H1 (cell line): ENCODE results near the gene GALNT18. TPM values are rescaled to one million over a fixed set of nuclear protein-coding genes. Genes with fewer than 3 reads are reported as not detected.

Experiments used
- CTCF ChIA-PET: fragments of 300-600 bp; sonication (Branson Sonifier 250); formaldehyde crosslinking; loops from one replicate; lab custom pipeline; 2021; ENCODE audit not compliant: partially characterized antibody; lab: Charles Lee
- POLR2A ChIA-PET: fragments of 300-600 bp; sonication (Branson Sonifier 250); formaldehyde crosslinking; loops from one replicate; lab custom pipeline; 2021; ENCODE audit warnings: inconsistent platforms; ENCODE audit not compliant: partially characterized antibody; lab: Charles Lee
- DNase-seq, 2 experiments: peaks; one replicate each; pipeline versions ENCODE4 v3.0.0 to v3.0.0-alpha.2; 2010 to 2022; ENCODE audit warnings: low spot score in 2 of 2, low read depth in 1 of 2, mixed read lengths in 1 of 2
- FAIRE-seq: peaks from 2 replicates; lab custom pipeline; 2011; peaks lifted over from hg19 to GRCh38; lab: Jason Lieb, UNC
- H2AFZ ChIP-seq: 2 replicates; pipeline ENCODE4 v1.8.1; 2012; ENCODE audit warnings: low read length, inconsistent platforms
- H2AK5ac ChIP-seq: 2 replicates; pipeline ENCODE4 v1.6.1; 2013; ENCODE audit warnings: low read depth, low read length
- H2BK120ac ChIP-seq: replicated peaks from 2 replicates; pipeline ENCODE3; 2013; ENCODE audit warnings: low read depth, low read length, inconsistent platforms
- H2BK12ac ChIP-seq: 2 replicates; pipeline ENCODE4 v1.6.1; 2013; ENCODE audit warnings: low read depth, low read length
- H2BK15ac ChIP-seq: 2 replicates; pipeline ENCODE4 v1.6.1; 2013; ENCODE audit warnings: low read length
- H2BK20ac ChIP-seq: 2 replicates; pipeline ENCODE4 v1.6.1; 2013; ENCODE audit warnings: low read length
- H2BK5ac ChIP-seq: 2 replicates; pipeline ENCODE4 v1.6.1; 2013; ENCODE audit warnings: low read depth, low read length
- H3K14ac ChIP-seq: 2 replicates; pipeline ENCODE4 v1.6.1; 2013; ENCODE audit warnings: inconsistent platforms; ENCODE audit not compliant: insufficient read length
- H3K18ac ChIP-seq: 2 replicates; pipeline ENCODE4 v1.6.1; 2013; ENCODE audit warnings: low read length; ENCODE audit errors: extremely low read depth
- H3K23ac ChIP-seq: 2 replicates; pipeline ENCODE4 v1.6.1; 2013; ENCODE audit warnings: inconsistent platforms; ENCODE audit not compliant: insufficient read length
- H3K23me2 ChIP-seq: 2 replicates; pipeline ENCODE4 v1.6.1; 2013; ENCODE audit warnings: low read depth, low read length
- H3K27ac ChIP-seq: 2 replicates; pipeline ENCODE4 v1.6.1; 2011; ENCODE audit warnings: low read depth, low read length, inconsistent platforms
- H3K27me3 ChIP-seq, 4 experiments: replicated peaks in 1 of 4; 1 replicate in 1 of 4; 2 replicates in 3 of 4; pipeline versions ENCODE4 v1.6.1 to v1.8.1; 2011 to 2013; ENCODE audit warnings: low read length in 3 of 4, mild to moderate bottlenecking in 3 of 4, inconsistent platforms in 2 of 4, mixed read lengths in 2 of 4, moderate library complexity in 1 of 4; ENCODE audit not compliant: control insufficient read depth in 3 of 4, insufficient read depth in 3 of 4; ENCODE audit errors: extremely low read depth in 1 of 4
- H3K36me3 ChIP-seq, 4 experiments: 2 replicates each; pipeline versions ENCODE4 v1.6.1 to v1.8.1; 2011 to 2013; ENCODE audit warnings: mild to moderate bottlenecking in 4 of 4, low read length in 3 of 4, moderate library complexity in 2 of 4, control low read depth in 1 of 4, inconsistent platforms in 1 of 4; ENCODE audit not compliant: insufficient read depth in 4 of 4, control insufficient read depth in 2 of 4
- H3K4ac ChIP-seq: replicated peaks from 2 replicates; pipeline ENCODE3; 2013; ENCODE audit warnings: low read length, low read depth, mixed read lengths, inconsistent platforms; ENCODE audit not compliant: insufficient read length
- H3K4me1 ChIP-seq, 4 experiments: replicated peaks in 1 of 4; 1 replicate in 1 of 4; 2 replicates in 3 of 4; pipeline versions ENCODE4 v1.6.1 to v1.8.1; 2011 to 2013; ENCODE audit warnings: low read length in 3 of 4, inconsistent platforms in 2 of 4, mixed read lengths in 1 of 4; ENCODE audit not compliant: insufficient read depth in 4 of 4, control insufficient read depth in 3 of 4
- H3K4me2 ChIP-seq, 2 experiments: 2 replicates each; pipeline versions ENCODE4 v1.6.1 to v1.8.1; 2011 to 2013; ENCODE audit warnings: low read depth in 2 of 2, low read length in 2 of 2, control low read depth in 1 of 2, inconsistent platforms in 1 of 2, mild to moderate bottlenecking in 1 of 2; ENCODE audit not compliant: insufficient read depth in 1 of 2
- H3K4me3 ChIP-seq, 4 experiments: fragments of 200-600, 300-600 bp in 1 of 4; sonication (generic), shearing (Covaris generic), sonication (Bioruptor Twin) in 1 of 4; 2 replicates each; pipeline versions ENCODE4 v1.5.1 to v1.8.1; 2011 to 2016; ENCODE audit warnings: low read length in 4 of 4, low read depth in 3 of 4, control low read depth in 2 of 4, inconsistent platforms in 2 of 4, mild to moderate bottlenecking in 2 of 4, mixed read lengths in 1 of 4, moderate library complexity in 1 of 4; ENCODE audit not compliant: insufficient read depth in 2 of 4; ENCODE audit errors: extremely low read depth in 1 of 4
- H3K56ac ChIP-seq: replicated peaks from 2 replicates; pipeline ENCODE3; 2013; ENCODE audit warnings: low read depth, mild to moderate bottlenecking, mixed read lengths, low read length, inconsistent platforms; ENCODE audit not compliant: insufficient read length
- H3K79me1 ChIP-seq: 2 replicates; pipeline ENCODE4 v1.6.1; 2013; ENCODE audit warnings: low read depth, low read length, control low read depth
- H3K79me2 ChIP-seq, 2 experiments: 2 replicates each; pipeline versions ENCODE4 v1.6.1 to v1.8.1; 2012 to 2013; ENCODE audit warnings: low read length in 2 of 2, mild to moderate bottlenecking in 2 of 2, inconsistent platforms in 1 of 2; ENCODE audit not compliant: insufficient read depth in 2 of 2, control insufficient read depth in 1 of 2
- H3K9ac ChIP-seq, 4 experiments: replicated peaks in 1 of 4; 1 replicate in 1 of 4; 2 replicates in 3 of 4; pipeline versions ENCODE4 v1.6.1 to v1.8.1; 2011 to 2013; ENCODE audit warnings: low read depth in 3 of 4, low read length in 3 of 4, control low read depth in 2 of 4, mild to moderate bottlenecking in 2 of 4, moderate library complexity in 2 of 4, inconsistent platforms in 1 of 4; ENCODE audit errors: extremely low read depth in 1 of 4
- H3K9me3 ChIP-seq, 2 experiments: 2 replicates each; pipeline versions ENCODE4 v1.6.1 to v1.8.1; 2012 to 2013; ENCODE audit warnings: mild to moderate bottlenecking in 2 of 2, moderate library complexity in 2 of 2, control low read depth in 1 of 2, inconsistent platforms in 1 of 2, low read depth in 1 of 2, low read length in 1 of 2, mixed read lengths in 1 of 2; ENCODE audit not compliant: insufficient read depth in 2 of 2
- H4K20me1 ChIP-seq, 2 experiments: replicated peaks in 1 of 2; 2 replicates each; pipeline versions ENCODE3 to v1.8.1; 2011 to 2013; ENCODE audit warnings: inconsistent platforms in 2 of 2, low read length in 2 of 2, mild to moderate bottlenecking in 1 of 2; ENCODE audit not compliant: insufficient read depth in 2 of 2, control insufficient read depth in 1 of 2
- H4K5ac ChIP-seq: 2 replicates; pipeline ENCODE4 v1.6.1; 2013; ENCODE audit warnings: low read length, low read depth, mixed read lengths, inconsistent platforms; ENCODE audit not compliant: insufficient read length
- H4K8ac ChIP-seq: 2 replicates; pipeline ENCODE4 v1.8.0; 2013; ENCODE audit warnings: mild to moderate bottlenecking, moderate library complexity, low read length, inconsistent platforms; ENCODE audit not compliant: insufficient read depth; ENCODE audit errors: extremely low read depth
- H4K91ac ChIP-seq: replicated peaks from 2 replicates; pipeline ENCODE3; 2013; ENCODE audit warnings: low read length, mixed read lengths, inconsistent platforms; ENCODE audit not compliant: insufficient read length
- BACH1 ChIP-seq: IDR thresholded peaks from 2 replicates; pipeline ENCODE4 v1.6.1; 2012; ENCODE audit warnings: low read length, improper control_type of control experiment
- GTF2F1 ChIP-seq: IDR thresholded peaks from 2 replicates; pipeline ENCODE4 v1.6.1; 2012; ENCODE audit warnings: low read depth, low read length, improper control_type of control experiment, borderline replicate concordance
- KDM1A ChIP-seq: fragments of 200-600, 300-600 bp; sonication (generic); IDR thresholded peaks from 2 replicates; pipeline ENCODE4 v1.7.1; 2016; ENCODE audit warnings: mild to moderate bottlenecking, low read length, borderline replicate concordance
- MAX ChIP-seq: IDR thresholded peaks from 2 replicates; pipeline ENCODE4 v1.6.1; 2012; ENCODE audit warnings: inconsistent platforms
- POLR2A ChIP-seq, 2 experiments: IDR thresholded peaks; 1 replicate in 1 of 2; 2 replicates in 1 of 2; pipeline ENCODE4 v1.6.1; 2011; ENCODE audit warnings: low read depth in 2 of 2, low read length in 2 of 2, mild to moderate bottlenecking in 2 of 2; ENCODE audit errors: control extremely low read depth in 1 of 2
- POLR2AphosphoS5 ChIP-seq: IDR thresholded peaks from 2 replicates; pipeline ENCODE4 v1.6.1; 2011; ENCODE audit warnings: low read depth, low read length
- SIX5 ChIP-seq: IDR thresholded peaks from 2 replicates; pipeline ENCODE4 v1.6.1; 2011; ENCODE audit warnings: mild to moderate bottlenecking, low read depth, low read length
- SUZ12 ChIP-seq: fragments of 200-600 bp; sonication (generic); IDR thresholded peaks from 2 replicates; pipeline ENCODE4 v1.6.1; 2012; ENCODE audit warnings: mild to moderate bottlenecking, inconsistent platforms, low read length, moderate library complexity, mixed read lengths
- WGBS, 2 experiments: shearing (Covaris generic) in 1 of 2; methylation state at CpG; one replicate each; pipeline versions ENCODE4 v1.1.6 to v1.1.7; 2013 to 2015; ENCODE audit warnings: low lambda C conversion rate in 2 of 2, mixed read lengths in 2 of 2, inconsistent platforms in 1 of 2, low coverage in 1 of 2, missing lambda C conversion rate in 1 of 2; ENCODE audit not compliant: insufficient replicate concordance in 2 of 2, insufficient coverage in 1 of 2, insufficient read length in 1 of 2; ENCODE audit errors: extremely low coverage in 1 of 2, missing lambda C conversion rate in 1 of 2; 5-methylcytosine and 5-hydroxymethylcytosine counted together
- polyA plus RNA-seq, 7 experiments: library from polyadenylated mRNA; depleted of rRNA in 3 of 7; stranded (reverse) in 5 of 7; unstranded in 2 of 7; fragments of >200 nt in 5 of 7; fragments of 200-250 nt in 2 of 7; gene quantifications; 1 replicate in 5 of 7; 2 replicates in 1 of 7; 4 replicates in 1 of 7; pipeline versions ENCODE4 v1.2.1 to v1.2.3, GENCODE V29; 2011 to 2013; ENCODE audit warnings: missing spikeins in 2 of 7, mixed read lengths in 2 of 7
- total RNA-seq: library from RNA; stranded (reverse); fragmentation: NEBNext Ultra II Directional; extraction: Animal tissue kit (Norgen Biotek cat#: 25700); gene quantifications from 2 replicates; pipeline ENCODE4 v1.2.1, GENCODE V29; 2021

The GALNT18 gene
- total and polyA plus RNA-seq, 2 of the 8 experiments (the other 6 are each of a cell fraction or from before 2014, with no cell fraction given): 6.0 to 9.4 TPM

GRCh38 chr11:11272254-11272653, 349.6 kb downstream of the GALNT18 start:
- CTCF ChIA-PET: interaction anchor here (0.5 to 2.3 kb wide), 5 partner anchors 18 to 243 kb away, joined by 3 to 5 read pairs (median 3); no protein-coding TSS in a partner anchor
- no peak for FAIRE-seq
- TF ChIP-seq KDM1A (no peak), POLR2AphosphoS5 (no peak), SUZ12 (no peak), MAX (no peak), BACH1 (no peak), POLR2A (IDR thresholded peaks at IDR 0.05; ENCODE audit: control extremely low read depth in 1 of 2, low read depth in 2 of 2, low read length in 2 of 2) (no peak), GTF2F1 (no peak), SIX5 (no peak)

More at GRCh38 chr11:11272254-11272653, 349.6 kb downstream of the GALNT18 start:
- no peak overlapping the region for H3K4me2 ChIP-seq
- no peaks in the 10 kb centered on the region for H3K27me3 ChIP-seq
- no peak overlapping the region for H4K91ac ChIP-seq
- H4K5ac ChIP-seq: no peak overlapping the region
- H4K8ac ChIP-seq: peak overlapping the region; percentile 14; the same call in 1 of the 2 replicates
- no peaks in the 10 kb centered on the region for H3K9me3 ChIP-seq
- H3K14ac ChIP-seq: no peak overlapping the region
- H3K4me3 ChIP-seq: no peak overlapping the region
- H2AFZ ChIP-seq: no peak overlapping the region
- no peak overlapping the region for H2BK120ac ChIP-seq
- H2BK15ac ChIP-seq: no peak overlapping the region
- no peaks in the 10 kb centered on the region for H3K79me1 ChIP-seq
- H3K56ac ChIP-seq: no peak overlapping the region
- no peak overlapping the region for H3K27ac ChIP-seq
- POLR2A ChIA-PET: no interaction called here
- H3K23ac ChIP-seq: no peak overlapping the region
- H3K4ac ChIP-seq: no peak overlapping the region
- DNase-seq: no peak
- no peaks in the 10 kb centered on the region for H4K20me1 ChIP-seq
- no peaks in the 10 kb centered on the region for H3K4me1 ChIP-seq
- H2BK20ac ChIP-seq: no peak overlapping the region
- no peak overlapping the region for H2AK5ac ChIP-seq
- no peaks in the 10 kb centered on the region for H3K23me2 ChIP-seq
- no peaks in the 10 kb centered on the region for H3K79me2 ChIP-seq
- H3K18ac ChIP-seq: no peak overlapping the region
- 80% methylated on average over 1 of the region's 1 CpG; no CpG with 5 or more reads in 1 of the 2 experiments for WGBS, 2 experiments
- H2BK5ac ChIP-seq: no peak overlapping the region
- H3K36me3 ChIP-seq: no peaks in the 10 kb centered on the region; a peak in 1 of 8 replicates
- H3K9ac ChIP-seq: no peak overlapping the region
- no peak overlapping the region for H2BK12ac ChIP-seq
